H1 (cell line): ENCODE results near the gene IDH3A. TPM values are rescaled to one million over a fixed set of nuclear protein-coding genes. Genes with fewer than 3 reads are reported as not detected.

Source experiments
- CHD2 ChIP-seq: IDR thresholded peaks from 2 replicates; pipeline ENCODE4 v1.6.1; 2012; ENCODE audit warnings: low read length, improper control_type of control experiment
- JUN ChIP-seq: IDR thresholded peaks from 2 replicates; pipeline ENCODE4 v1.6.1; 2011; ENCODE audit warnings: low read depth, mild to moderate bottlenecking, improper control_type of control experiment, low read length
- KDM4A ChIP-seq: IDR thresholded peaks from one replicate; pipeline ENCODE4 v1.7.1; 2012; ENCODE audit warnings: low read depth, mild to moderate bottlenecking, moderate library complexity, low read length, inconsistent platforms; ENCODE audit not compliant: severe bottlenecking
- KDM5A ChIP-seq: fragments of 200-600 bp; IDR thresholded peaks from 2 replicates; pipeline ENCODE4 v1.7.1; 2012; ENCODE audit warnings: mild to moderate bottlenecking, low read length, inconsistent platforms, mixed read lengths
- polyA plus RNA-seq, 7 experiments: library from polyadenylated mRNA; depleted of rRNA in 3 of 7; stranded (reverse) in 5 of 7; unstranded in 2 of 7; fragments of >200 nt in 5 of 7; fragments of 200-250 nt in 2 of 7; gene quantifications; 1 replicate in 5 of 7; 2 replicates in 1 of 7; 4 replicates in 1 of 7; pipeline versions ENCODE4 v1.2.1 to v1.2.3, GENCODE V29; 2011 to 2013; ENCODE audit warnings: missing spikeins in 2 of 7, mixed read lengths in 2 of 7
- total RNA-seq: library from RNA; stranded (reverse); fragmentation: NEBNext Ultra II Directional; extraction: Animal tissue kit (Norgen Biotek cat#: 25700); gene quantifications from 2 replicates; pipeline ENCODE4 v1.2.1, GENCODE V29; 2021

IDH3A gene
- total and polyA plus RNA-seq, 2 of the 8 experiments (the other 6 are each of a cell fraction or from before 2014, with no cell fraction given): 23.4 to 36.8 TPM

DNA sequence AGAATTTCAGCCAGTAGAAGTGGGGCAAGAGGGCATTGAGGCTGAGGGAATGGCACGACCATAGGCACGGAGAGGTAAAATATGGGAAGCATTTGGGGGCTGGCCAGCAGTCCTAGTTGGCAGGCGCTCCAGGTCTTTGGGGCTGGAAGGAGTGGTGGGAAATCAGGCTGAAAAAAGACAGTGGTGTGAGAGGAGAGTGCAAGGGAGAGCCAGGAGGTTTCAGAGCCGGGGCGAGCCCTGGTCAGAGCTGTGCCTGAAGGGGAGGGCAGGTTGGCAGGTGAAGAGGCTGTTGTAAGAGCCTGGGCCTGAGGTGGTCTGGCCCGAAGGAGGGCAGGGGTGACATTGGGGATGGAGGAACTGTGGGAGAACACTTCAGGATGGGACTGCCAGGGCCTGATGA lies 1.6 kb upstream of the IDH3A start (continued):
- TF ChIP-seq KDM5A (no peak), KDM4A (no peak), JUN (no peak), CHD2 (no peak)
